Uterus (tissue), 4 donors: ENCODE results near the gene MIGA1. TPM values are rescaled to one million over a fixed set of nuclear protein-coding genes. Genes with fewer than 3 reads are reported as not detected.

Source experiments
- DNase-seq, 2 donors: peaks; one replicate each; pipeline ENCODE4 v3.0.0-alpha.2; 2019 to 2020
- H3K27ac ChIP-seq, 2 donors: fragments of 200-600 bp; sonication (generic); 1 replicate in 1 of 2; 2 replicates in 1 of 2; pipeline ENCODE4 v1.5.1; 2016 to 2018
- H3K27me3 ChIP-seq, 2 donors: fragments of 200-600 bp; sonication (generic); one replicate each; pipeline ENCODE4 v1.5.1; 2018 to 2019; ENCODE audit warnings: control low read depth in 1 of 2
- H3K36me3 ChIP-seq, 2 donors: fragments of 200-600 bp; sonication (generic); one replicate each; pipeline ENCODE4 v1.5.1; 2019; ENCODE audit warnings: control low read depth in 1 of 2
- H3K4me1 ChIP-seq, 2 donors: fragments of 200-600 bp; sonication (generic); one replicate each; pipeline ENCODE4 v1.5.1; 2018 to 2019; ENCODE audit warnings: control low read depth in 1 of 2
- H3K4me3 ChIP-seq, 2 donors: fragments of 200-600 bp; sonication (generic); 1 replicate in 1 of 2; 2 replicates in 1 of 2; pipeline ENCODE4 v1.5.1; 2018 to 2019; ENCODE audit warnings: mild to moderate bottlenecking in 1 of 2
- H3K9me3 ChIP-seq, 2 donors: fragments of 200-600 bp; sonication (generic); one replicate each; pipeline ENCODE4 v1.5.1; 2019; ENCODE audit warnings: control low read depth in 1 of 2
- CTCF ChIP-seq, 4 experiments: fragments of 200-600 bp in 2 of 4; fragments of 450-650 bp in 2 of 4; sonication (generic) in 2 of 4; IDR thresholded peaks; one replicate each; pipeline ENCODE4 v1.5.1; 2016 to 2019; ENCODE audit warnings: antibody characterized with exemption in 4 of 4, mild to moderate bottlenecking in 2 of 4, moderate library complexity in 1 of 4
- POLR2A ChIP-seq, 2 donors: fragments of 450-650 bp; IDR thresholded peaks; one replicate each; pipeline ENCODE4 v1.6.1; 2016; ENCODE audit warnings: antibody characterized with exemption in 2 of 2, mild to moderate bottlenecking in 1 of 2, moderate library complexity in 1 of 2
- intact Hi-C: fragments of 100-400 bp; cut with DNase I; formaldehyde crosslinking; loops from one replicate; pipeline ENCODE4 v1.15.1; 2023; ENCODE audit warnings: low total_unique reads
- total RNA-seq, 4 donors: library from RNA; depleted of rRNA in 3 of 4; stranded (reverse); fragments of >200 nt in 3 of 4; gene quantifications; one replicate each; pipeline versions ENCODE4 v1.1.0 to v1.2.4, GENCODE V29; 2014 to 2023
- donor health status: DM: yes; HTN: yes; CAD: no.

MIGA1 gene
- total RNA-seq, 4 donors from 2014 or later: 3.8 to 36.6 (median 22.9) TPM

GRCh38 chr1:77859248-77859647 lies 79.8 kb downstream of the MIGA1 start:
- Histone ChIP-seq H3K9me3 (no peaks in the 10 kb centered on the region), H3K4me1 (no peaks in the 10 kb centered on the region), H3K4me3 (no peak overlapping the region), H3K27me3 (no peaks in the 10 kb centered on the region), H3K27ac (no peak overlapping the region), H3K36me3 (no peaks in the 10 kb centered on the region)
- intact Hi-C loops: no loop called here
- no peak for TF ChIP-seq CTCF (IDR thresholded peaks at IDR 0.05)
- TF ChIP-seq POLR2A (IDR thresholded peaks at IDR 0.05): no peak
- no peak for DNase-seq

- no peaks in the 10 kb centered on the region for H3K27me3 ChIP-seq
- H3K36me3 ChIP-seq: no peaks in the 10 kb centered on the region
- TF ChIP-seq POLR2A (IDR thresholded peaks at IDR 0.05): no peak
- no peak for TF ChIP-seq CTCF (IDR thresholded peaks at IDR 0.05)
- no peaks in the 10 kb centered on the region for H3K9me3 ChIP-seq
- no peaks in the 10 kb centered on the region for H3K4me1 ChIP-seq
- H3K27ac ChIP-seq: no peak overlapping the region
- intact Hi-C loops: no loop called here
- DNase-seq: no peak
- H3K4me3 ChIP-seq: no peak overlapping the region
Measured at GRCh38 chr1:77866296-77866695, 86.8 kb downstream of the MIGA1 start.

GRCh38 chr1:77872645-77873044 lies 93.2 kb downstream of the MIGA1 start:
- no peak for TF ChIP-seq POLR2A (IDR thresholded peaks at IDR 0.05)
- no peaks in the 10 kb centered on the region for H3K36me3 ChIP-seq
- no peaks in the 10 kb centered on the region for H3K4me1 ChIP-seq
- no peak for DNase-seq
- H3K27ac ChIP-seq: no peak overlapping the region
- no peak overlapping the region for H3K4me3 ChIP-seq
- intact Hi-C loops: no loop called here
- no peaks in the 10 kb centered on the region for H3K27me3 ChIP-seq
- no peaks in the 10 kb centered on the region for H3K9me3 ChIP-seq

- H3K4me1 ChIP-seq: no peaks in the 10 kb centered on the region
- no peaks in the 10 kb centered on the region for H3K27me3 ChIP-seq
- H3K27ac ChIP-seq: no peak overlapping the region
- H3K36me3 ChIP-seq: no peaks in the 10 kb centered on the region
- H3K4me3 ChIP-seq: no peak overlapping the region
- no peaks in the 10 kb centered on the region for H3K9me3 ChIP-seq
- DNase-seq: no peak
- TF ChIP-seq POLR2A (IDR thresholded peaks at IDR 0.05): no peak
- TF ChIP-seq CTCF (IDR thresholded peaks at IDR 0.05): no peak
- intact Hi-C loops: no loop called here
Measured at GRCh38 chr1:77873461-77873860, 94.0 kb downstream of the MIGA1 start.

- DNase-seq: no peak
- H3K4me3 ChIP-seq: no peak overlapping the region
- intact Hi-C loops: no loop called here
- no peaks in the 10 kb centered on the region for H3K9me3 ChIP-seq
- no peaks in the 10 kb centered on the region for H3K36me3 ChIP-seq
- H3K4me1 ChIP-seq: no peaks in the 10 kb centered on the region
- TF ChIP-seq CTCF (IDR thresholded peaks at IDR 0.05): no peak
- TF ChIP-seq POLR2A (IDR thresholded peaks at IDR 0.05): no peak
- no peak overlapping the region for H3K27ac ChIP-seq
- H3K27me3 ChIP-seq: no peaks in the 10 kb centered on the region
Measured at GRCh38 chr1:77874804-77875445, 95.5 kb downstream of the MIGA1 start.

GRCh38 chr1:77876884-77877283 lies 97.4 kb downstream of the MIGA1 start:
- Histone ChIP-seq H3K27me3 (no peaks in the 10 kb centered on the region), H3K36me3 (no peaks in the 10 kb centered on the region), H3K4me1 (no peaks in the 10 kb centered on the region), H3K27ac (no peak overlapping the region), H3K9me3 (no peaks in the 10 kb centered on the region), H3K4me3 (no peak overlapping the region)
- intact Hi-C loops: no loop called here
- no peak for TF ChIP-seq CTCF (IDR thresholded peaks at IDR 0.05)
- no peak for TF ChIP-seq POLR2A (IDR thresholded peaks at IDR 0.05)
- DNase-seq: no peak
